Measurements from ENCODE around the gene BCCIP. TPM values are rescaled to one million over a fixed set of nuclear protein-coding genes. Genes with fewer than 3 reads are reported as not detected.

The BCCIP gene
- total RNA-seq, 4 donors from 2014 or later = 29.5 to 62.0 (median 53.5) TPM

DNA sequence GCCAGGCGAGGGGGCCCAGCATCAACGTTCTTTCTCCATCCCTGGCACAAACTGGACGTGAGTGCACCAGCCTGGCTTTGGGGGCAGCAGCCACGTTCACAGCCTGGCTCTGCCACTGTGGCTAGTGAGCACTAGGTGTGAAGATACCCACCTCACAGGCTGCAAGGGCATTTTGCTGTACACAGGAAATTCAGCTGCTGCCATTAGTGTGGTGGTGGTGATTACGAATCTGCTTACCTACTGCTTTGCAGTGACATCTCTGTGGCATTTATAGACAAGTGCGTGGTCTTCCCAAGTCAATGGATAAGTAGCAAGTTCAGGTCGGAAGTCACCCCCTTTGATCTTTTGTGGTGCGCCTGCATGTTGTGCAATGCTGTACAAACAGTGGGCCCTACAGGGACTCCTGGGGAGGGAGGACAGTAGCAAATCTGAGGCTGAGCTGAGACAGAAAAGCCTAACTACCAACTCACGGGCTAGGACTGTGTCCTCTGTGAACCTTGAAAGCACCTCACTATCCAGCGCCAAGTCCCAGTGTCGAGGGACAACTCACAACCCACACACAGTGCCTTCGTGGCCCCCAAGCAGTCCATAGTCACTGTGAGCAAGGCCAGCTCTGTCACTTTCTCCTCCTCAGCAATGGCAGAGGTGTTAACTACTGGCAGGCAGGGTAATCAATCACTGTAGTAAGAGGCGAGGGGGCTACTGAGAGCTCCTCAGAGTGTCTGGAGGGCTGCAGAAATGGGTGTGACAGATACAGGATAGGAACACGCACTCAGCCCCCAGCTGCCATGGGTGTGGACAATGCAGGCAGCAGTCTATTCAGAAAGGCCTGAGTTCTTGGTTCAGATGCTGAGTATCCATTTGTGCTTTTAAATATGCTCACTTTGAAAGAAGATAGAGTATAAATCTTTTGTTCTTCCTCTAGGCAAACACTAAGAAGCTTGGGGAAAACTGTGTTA is 30.7 kb upstream of the BCCIP start:
- WGBS, 2 donors = 88 to 91% methylated on average over 8 to 10 of the region's 14 CpGs
- Histone ChIP-seq H3K4me3 (no peak overlapping the region), H3K27ac (no peak overlapping the region), H3K4me1 (no peaks in the 10 kb centered on the region), H3K9me3 (no peaks in the 10 kb centered on the region), H3K27me3 (no peaks in the 10 kb centered on the region), H3K36me3 (peaks cover 0 to 89% (median 16%) of the 10 kb centered on the region in 3 donors)
- intact Hi-C loops (cut with DNase I) = no loop called here
- DNase-seq = no peak
- TF ChIP-seq, protein P1, sequence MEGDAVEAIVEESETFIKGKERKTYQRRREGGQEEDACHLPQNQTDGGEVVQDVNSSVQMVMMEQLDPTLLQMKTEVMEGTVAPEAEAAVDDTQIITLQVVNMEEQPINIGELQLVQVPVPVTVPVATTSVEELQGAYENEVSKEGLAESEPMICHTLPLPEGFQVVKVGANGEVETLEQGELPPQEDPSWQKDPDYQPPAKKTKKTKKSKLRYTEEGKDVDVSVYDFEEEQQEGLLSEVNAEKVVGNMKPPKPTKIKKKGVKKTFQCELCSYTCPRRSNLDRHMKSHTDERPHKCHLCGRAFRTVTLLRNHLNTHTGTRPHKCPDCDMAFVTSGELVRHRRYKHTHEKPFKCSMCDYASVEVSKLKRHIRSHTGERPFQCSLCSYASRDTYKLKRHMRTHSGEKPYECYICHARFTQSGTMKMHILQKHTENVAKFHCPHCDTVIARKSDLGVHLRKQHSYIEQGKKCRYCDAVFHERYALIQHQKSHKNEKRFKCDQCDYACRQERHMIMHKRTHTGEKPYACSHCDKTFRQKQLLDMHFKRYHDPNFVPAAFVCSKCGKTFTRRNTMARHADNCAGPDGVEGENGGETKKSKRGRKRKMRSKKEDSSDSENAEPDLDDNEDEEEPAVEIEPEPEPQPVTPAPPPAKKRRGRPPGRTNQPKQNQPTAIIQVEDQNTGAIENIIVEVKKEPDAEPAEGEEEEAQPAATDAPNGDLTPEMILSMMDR (IDR thresholded peaks at IDR 0.05) = no peak
- TF ChIP-seq POLR2A (IDR thresholded peaks at IDR 0.05) = no peak

DNA sequence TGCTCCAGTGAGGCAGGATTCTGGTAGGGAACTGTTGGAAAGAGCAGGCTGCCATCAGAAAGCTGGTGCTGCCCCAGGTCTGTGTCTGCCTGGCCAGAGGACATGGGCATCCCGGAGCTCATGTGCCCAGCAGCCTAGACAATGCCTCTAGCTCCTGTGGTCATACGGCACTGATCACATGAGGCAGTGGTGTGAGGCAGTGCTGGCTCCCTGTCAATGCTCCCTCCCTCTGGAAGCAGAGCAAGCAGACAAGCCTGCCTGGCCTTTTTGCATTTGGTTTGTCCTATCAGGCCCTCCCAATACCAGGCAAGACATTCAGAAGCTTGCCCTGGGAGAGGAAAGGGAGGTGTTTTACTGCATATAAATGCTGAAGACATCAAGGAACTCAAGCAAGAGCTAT is 28.2 kb upstream of the BCCIP start:
- Histone ChIP-seq H3K4me1 (no peaks in the 10 kb centered on the region), H3K27ac (no peak overlapping the region), H3K36me3 (peaks cover 0 to 90% (median 10%) of the 10 kb centered on the region in 3 donors), H3K27me3 (no peaks in the 10 kb centered on the region), H3K9me3 (no peaks in the 10 kb centered on the region), H3K4me3 (no peak overlapping the region)
- TF ChIP-seq, protein P1 (IDR thresholded peaks at IDR 0.05) = no peak
- no peak for TF ChIP-seq POLR2A (IDR thresholded peaks at IDR 0.05)
- intact Hi-C loops (cut with DNase I) = no loop called here
- no peak for DNase-seq
- WGBS, 2 donors = no CpG with 5 or more reads among the region's 2 CpGs

DNA sequence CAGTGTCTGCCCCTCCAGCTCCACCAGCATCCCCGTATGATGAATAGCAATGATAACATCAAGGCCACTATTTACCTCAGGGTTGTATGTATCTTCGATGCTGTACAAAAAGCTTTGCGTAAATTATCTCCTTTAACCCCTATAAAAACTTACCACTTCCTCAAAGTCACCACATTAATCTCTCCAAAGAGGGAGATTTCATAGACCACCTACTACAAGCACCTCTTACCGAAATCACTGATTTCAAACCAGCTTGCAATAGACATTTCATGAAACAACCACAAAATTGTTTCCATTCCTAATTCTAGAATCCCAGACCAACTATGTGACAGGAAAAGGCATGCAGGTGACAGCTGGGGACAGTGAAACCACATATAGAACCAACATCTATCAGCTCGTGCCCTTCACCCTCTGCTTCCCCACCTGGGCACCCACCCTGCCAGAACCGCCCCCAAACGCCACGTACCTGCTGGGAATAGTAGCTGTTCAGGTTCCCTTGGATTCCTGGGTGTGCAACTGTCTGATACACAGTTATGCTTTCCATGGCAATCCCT is 27.6 kb upstream of the BCCIP start:
- TF ChIP-seq POLR2A (IDR thresholded peaks at IDR 0.05) = no peak
- Histone ChIP-seq H3K9me3 (no peaks in the 10 kb centered on the region), H3K4me1 (no peaks in the 10 kb centered on the region), H3K4me3 (no peak overlapping the region), H3K36me3 (peaks cover 0 to 96% (median 10%) of the 10 kb centered on the region in 3 donors), H3K27ac (no peak overlapping the region), H3K27me3 (no peaks in the 10 kb centered on the region)
- no peak for DNase-seq
- intact Hi-C loops (cut with DNase I) = no loop called here
- WGBS, 2 donors = 88 to 90% methylated on average over 7 to 8 of the region's 8 CpGs

DNA sequence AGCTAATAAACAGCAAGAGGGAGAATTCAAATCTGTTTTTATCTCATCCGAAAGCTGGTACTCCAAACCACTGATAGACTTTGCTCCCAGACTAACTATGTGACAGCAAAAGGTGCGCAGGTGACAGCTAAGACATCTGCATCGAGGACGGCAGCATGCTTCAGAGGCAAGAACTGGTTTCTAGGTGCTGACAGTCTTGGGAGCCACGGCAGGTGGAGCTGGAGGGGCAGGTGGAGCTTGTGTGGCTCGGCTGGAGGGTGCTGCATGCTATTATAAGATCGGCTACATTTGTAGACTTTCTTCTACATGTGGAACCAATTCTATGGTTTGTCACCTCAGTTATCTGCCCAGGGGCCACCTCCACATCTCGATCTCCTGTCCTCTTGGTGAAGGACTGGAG is 25.9 kb upstream of the BCCIP start:
- Histone ChIP-seq H3K9me3 (no peaks in the 10 kb centered on the region), H3K4me3 (no peak overlapping the region), H3K27me3 (no peaks in the 10 kb centered on the region), H3K27ac (no peak overlapping the region), H3K4me1 (no peaks in the 10 kb centered on the region), H3K36me3 (peaks cover 0 to 97% (median 6%) of the 10 kb centered on the region in 3 donors)
- intact Hi-C loops (cut with DNase I) = no loop called here
- TF ChIP-seq POLR2A (IDR thresholded peaks at IDR 0.05) = no peak
- no peak for DNase-seq
- 85 to 87% methylated on average over 8 of the region's 8 CpGs for WGBS, 2 donors

DNA sequence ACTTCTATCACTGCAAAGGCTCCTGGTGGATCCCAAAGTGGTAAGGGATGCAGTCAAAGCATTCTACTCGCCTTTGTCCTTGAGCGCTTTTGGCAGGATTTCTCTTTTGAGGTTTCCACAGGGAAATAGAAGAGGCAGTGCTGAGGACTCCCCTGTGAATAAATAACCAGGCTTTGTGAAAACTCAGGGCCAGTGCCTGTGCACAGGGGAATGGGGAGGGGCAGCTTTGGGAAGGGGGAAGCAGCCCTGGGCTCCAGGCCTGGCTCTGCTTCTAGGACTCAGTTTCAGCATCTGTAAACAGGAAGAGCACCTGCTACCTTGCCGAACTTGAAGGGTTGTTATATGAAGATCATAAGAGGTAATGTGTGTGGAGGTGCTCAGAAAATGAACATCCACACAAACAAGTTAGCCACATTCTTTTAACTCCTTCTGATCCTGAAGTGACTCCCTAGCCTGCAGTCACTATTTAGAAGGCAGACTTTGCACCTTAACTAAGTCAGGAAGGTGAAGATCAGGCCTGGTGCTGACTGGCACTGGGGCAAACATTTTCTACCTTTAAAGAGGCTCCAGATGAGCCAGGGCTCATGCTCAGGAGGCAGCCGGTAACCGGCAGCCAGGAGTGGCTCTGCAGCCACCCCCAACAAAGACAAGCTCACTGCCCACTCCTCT is 25.2 kb upstream of the BCCIP start:
- Histone ChIP-seq H3K4me1 (no peaks in the 10 kb centered on the region), H3K27me3 (no peaks in the 10 kb centered on the region), H3K27ac (no peak overlapping the region), H3K4me3 (no peak overlapping the region), H3K9me3 (no peaks in the 10 kb centered on the region), H3K36me3 (peaks cover 0 to 97% (median 6%) of the 10 kb centered on the region in 3 donors)
- no peak for DNase-seq
- 69 to 74% methylated on average over 3 to 5 of the region's 5 CpGs for WGBS, 2 donors
- TF ChIP-seq, protein P1 (IDR thresholded peaks at IDR 0.05) = no peak
- TF ChIP-seq POLR2A (IDR thresholded peaks at IDR 0.05) = no peak
- intact Hi-C loops (cut with DNase I) = no loop called here

All from esophagus squamous epithelium (tissue), 5 donors.